Measurements from ENCODE around the gene SDK2.

The SDK2 gene

GRCh38 chr17:73592501-73592961 is 51.7 kb downstream of the SDK2 start:
- peaks cover 45% of the 10 kb centered on the region for H3K27me3 ChIP-seq
- H3K4me3 ChIP-seq (ENCODE audit: low read depth, low read length) = no peak overlapping the region
- no peaks in the 10 kb centered on the region for H3K36me3 ChIP-seq
- TF ChIP-seq CTCF (IDR thresholded peaks at IDR 0.05; ENCODE audit: low read depth, low read length) = no peak
- DNase-seq = no peak
- H3K4me1 ChIP-seq = 0 out of 2 replicates have a peak, but pooled peaks cover 3% of the 10 kb centered on the region
- H3K9me3 ChIP-seq = no peaks in the 10 kb centered on the region

GRCh38 chr17:73592079-73592415 is 52.2 kb downstream of the SDK2 start:
- Histone ChIP-seq H3K36me3 (no peaks in the 10 kb centered on the region), H3K4me3 (ENCODE audit: low read depth, low read length) (no peak overlapping the region), H3K9me3 (no peaks in the 10 kb centered on the region), H3K27me3 (peaks cover 45% of the 10 kb centered on the region), H3K4me1 (peaks cover 4% of the 10 kb centered on the region)
- no peak for TF ChIP-seq CTCF (IDR thresholded peaks at IDR 0.05; ENCODE audit: low read depth, low read length)
- no peak for DNase-seq

GRCh38 chr17:73591296-73592078 is 52.8 kb downstream of the SDK2 start:
- H3K4me3 ChIP-seq (ENCODE audit: low read depth, low read length) = no peak overlapping the region
- no peak for TF ChIP-seq CTCF (IDR thresholded peaks at IDR 0.05; ENCODE audit: low read depth, low read length)
- H3K27me3 ChIP-seq = peaks cover 45% of the 10 kb centered on the region
- no peak for DNase-seq
- no peaks in the 10 kb centered on the region for H3K36me3 ChIP-seq
- peaks cover 7% of the 10 kb centered on the region for H3K4me1 ChIP-seq
- no peaks in the 10 kb centered on the region for H3K9me3 ChIP-seq

- H3K4me3 ChIP-seq (ENCODE audit: low read depth, low read length) = no peak overlapping the region
- no peaks in the 10 kb centered on the region for H3K36me3 ChIP-seq
- H3K9me3 ChIP-seq = no peaks in the 10 kb centered on the region
- no peak for TF ChIP-seq CTCF (IDR thresholded peaks at IDR 0.05; ENCODE audit: low read depth, low read length)
- H3K27me3 ChIP-seq = peaks cover 58% of the 10 kb centered on the region
- peaks cover 15% of the 10 kb centered on the region for H3K4me1 ChIP-seq
- no peak for DNase-seq
Measured at GRCh38 chr17:73589363-73589980, 54.8 kb downstream of the SDK2 start.

GRCh38 chr17:73588891-73589290 is 55.4 kb downstream of the SDK2 start:
- no peak for TF ChIP-seq CTCF (IDR thresholded peaks at IDR 0.05; ENCODE audit: low read depth, low read length)
- Histone ChIP-seq H3K4me1 (peaks cover 15% of the 10 kb centered on the region), H3K36me3 (no peaks in the 10 kb centered on the region), H3K9me3 (no peaks in the 10 kb centered on the region), H3K4me3 (ENCODE audit: low read depth, low read length) (no peak overlapping the region), H3K27me3 (peaks cover 64% of the 10 kb centered on the region)
- DNase-seq = no peak

GRCh38 chr17:73588301-73588846 is 55.9 kb downstream of the SDK2 start:
- Histone ChIP-seq H3K9me3 (no peaks in the 10 kb centered on the region), H3K4me3 (ENCODE audit: low read depth, low read length) (no peak overlapping the region), H3K27me3 (peaks cover 69% of the 10 kb centered on the region), H3K36me3 (no peaks in the 10 kb centered on the region), H3K4me1 (peaks cover 15% of the 10 kb centered on the region)
- TF ChIP-seq CTCF (IDR thresholded peaks at IDR 0.05; ENCODE audit: low read depth, low read length) = no peak
- DNase-seq = no peak
